IMR-90 (cell line): ENCODE results near the gene HSPE1. TPM values are rescaled to one million over a fixed set of nuclear protein-coding genes. Genes with fewer than 3 reads are reported as not detected.

Experiments
- ATAC-seq: fragments of 200-7000 bp; cut with Tn5 transposase; 2 replicates; pipeline ENCODE4 v1.9.1; 2020; ENCODE audit warnings: low read depth, mild to moderate bottlenecking, moderate library complexity
- BruUV-seq: library from RNA; stranded (reverse); fragments of 400-500 nt; replicated peaks from 2 replicates; lab custom pipeline; 2021; lab: Mats Ljungman, UMichigan
- CTCF ChIA-PET: fragments of 300-600 bp; formaldehyde crosslinking; extraction: SDS; loops from one replicate; lab custom pipeline; 2021; ENCODE audit warnings: antibody characterized with exemption; lab: Yijun Ruan, JAX
- POLR2A ChIA-PET: fragments of 300-600 bp; sonication (Branson Sonifier 250); formaldehyde crosslinking; loops from one replicate; lab custom pipeline; 2022; ENCODE audit warnings: antibody characterized with exemption; ENCODE audit not compliant: unreplicated experiment; lab: Charles Lee
- DNase-seq: peaks from one replicate; pipeline ENCODE4 v3.0.0; 2013
- H2AFZ ChIP-seq: replicated peaks from 2 replicates; pipeline ENCODE3; 2013; ENCODE audit warnings: low read length, mild to moderate bottlenecking; ENCODE audit not compliant: poor library complexity
- H2AK5ac ChIP-seq: 2 replicates; pipeline ENCODE4 v1.6.1; 2013; ENCODE audit warnings: low read depth, low read length, inconsistent platforms
- H2AK9ac ChIP-seq: replicated peaks from 2 replicates; pipeline ENCODE3; 2013; ENCODE audit warnings: mild to moderate bottlenecking, low read depth, low read length, moderate library complexity; ENCODE audit not compliant: poor library complexity
- H2BK120ac ChIP-seq: 2 replicates; pipeline ENCODE4 v1.6.1; 2013; ENCODE audit warnings: low read depth, low read length, inconsistent platforms
- H2BK15ac ChIP-seq: 3 replicates; pipeline ENCODE4 v1.6.1; 2013; ENCODE audit warnings: low read depth, low read length, inconsistent platforms
- H2BK20ac ChIP-seq: 2 replicates; pipeline ENCODE4 v1.6.1; 2013; ENCODE audit warnings: low read depth, mild to moderate bottlenecking, inconsistent platforms, low read length, moderate library complexity
- H2BK5ac ChIP-seq: 2 replicates; pipeline ENCODE4 v1.6.1; 2013; ENCODE audit warnings: mild to moderate bottlenecking, low read depth, low read length, inconsistent platforms; ENCODE audit not compliant: poor library complexity, severe bottlenecking
- H3K14ac ChIP-seq: replicated peaks from 2 replicates; pipeline ENCODE4 v1.6.1; 2013; ENCODE audit warnings: low read depth, low read length, inconsistent platforms
- H3K18ac ChIP-seq: 2 replicates; pipeline ENCODE4 v1.6.1; 2013; ENCODE audit warnings: low read depth, low read length, control low read depth
- H3K23ac ChIP-seq: 2 replicates; pipeline ENCODE4 v1.6.1; 2013; ENCODE audit warnings: low read depth, low read length, inconsistent platforms
- H3K27ac ChIP-seq: 2 replicates; pipeline ENCODE4 v1.5.1; 2013; ENCODE audit warnings: mild to moderate bottlenecking, control low read depth, low read length; ENCODE audit not compliant: insufficient read depth
- H3K27me3 ChIP-seq: 2 replicates; pipeline ENCODE4 v1.6.1; 2013; ENCODE audit warnings: low read length; ENCODE audit not compliant: control insufficient read depth, insufficient read depth
- H3K36me3 ChIP-seq: 2 replicates; pipeline ENCODE4 v1.6.1; 2013; ENCODE audit warnings: low read length, mixed read lengths; ENCODE audit not compliant: control insufficient read depth, insufficient read depth
- H3K4ac ChIP-seq: 2 replicates; pipeline ENCODE4 v1.6.1; 2013; ENCODE audit warnings: low read depth, low read length, inconsistent platforms
- H3K4me1 ChIP-seq: 2 replicates; pipeline ENCODE4 v1.6.1; 2013; ENCODE audit warnings: low read length, mixed read lengths; ENCODE audit not compliant: control insufficient read depth, insufficient read depth
- H3K4me2 ChIP-seq: 2 replicates; pipeline ENCODE4 v1.6.1; 2013; ENCODE audit warnings: low read depth, mild to moderate bottlenecking, control low read depth, low read length, moderate library complexity
- H3K4me3 ChIP-seq: 2 replicates; pipeline ENCODE4 v1.5.1; 2013; ENCODE audit warnings: low read depth, mild to moderate bottlenecking, control low read depth, low read length, moderate library complexity; ENCODE audit not compliant: insufficient read depth
- H3K56ac ChIP-seq: 2 replicates; pipeline ENCODE4 v1.6.1; 2013; ENCODE audit warnings: low read length, inconsistent platforms; ENCODE audit not compliant: insufficient read depth; ENCODE audit errors: extremely low read depth
- H3K79me1 ChIP-seq, 2 experiments: 2 replicates each; pipeline ENCODE4 v1.6.1; 2013; ENCODE audit warnings: low read length in 2 of 2, inconsistent platforms in 1 of 2, low read depth in 1 of 2
- H3K9ac ChIP-seq: 2 replicates; pipeline ENCODE4 v1.6.1; 2013; ENCODE audit warnings: low read depth, low read length, control low read depth
- H3K9me1 ChIP-seq: 2 replicates; pipeline ENCODE4 v1.6.1; 2013; ENCODE audit warnings: low read length, inconsistent platforms; ENCODE audit not compliant: insufficient read depth
- H3K9me3 ChIP-seq: 2 replicates; pipeline ENCODE4 v1.6.1; 2013; ENCODE audit warnings: low read length; ENCODE audit not compliant: control insufficient read depth, insufficient read depth
- H4K20me1 ChIP-seq: 2 replicates; pipeline ENCODE4 v1.6.1; 2013; ENCODE audit warnings: low read length, inconsistent platforms; ENCODE audit not compliant: insufficient read depth
- H4K5ac ChIP-seq: 2 replicates; pipeline ENCODE4 v1.6.1; 2013; ENCODE audit warnings: mild to moderate bottlenecking, low read depth, low read length, control low read depth
- H4K8ac ChIP-seq, 2 experiments: 2 replicates each; pipeline ENCODE4 v1.6.1; 2013; ENCODE audit warnings: low read depth in 2 of 2, low read length in 2 of 2, control low read depth in 1 of 2, inconsistent platforms in 1 of 2
- H4K91ac ChIP-seq: 2 replicates; pipeline ENCODE4 v1.6.1; 2013; ENCODE audit warnings: low read depth, low read length, inconsistent platforms; ENCODE audit not compliant: insufficient read depth
- MAFK ChIP-seq: IDR thresholded peaks from 2 replicates; pipeline ENCODE4 v1.6.1; 2012; ENCODE audit warnings: low read depth, low read length, improper control_type of control experiment
- NFE2L2 ChIP-seq: fragments of 150-350 bp; IDR thresholded peaks from 2 replicates; pipeline ENCODE4 v1.6.1; 2016; ENCODE audit warnings: low read depth, mild to moderate bottlenecking, low read length
- USF2 ChIP-seq: fragments of 150-350 bp; IDR thresholded peaks from 2 replicates; pipeline ENCODE4 v1.6.1; 2017; ENCODE audit warnings: mild to moderate bottlenecking, antibody characterized with exemption, low read length, low read depth
- WGBS, 2 experiments: methylation state at CpG; one replicate each; pipeline versions ENCODE4 v1.1.5 to v1.1.7; 2013; ENCODE audit warnings: missing lambda C conversion rate in 2 of 2; ENCODE audit not compliant: insufficient read length in 1 of 2; ENCODE audit errors: extremely low coverage in 2 of 2; 5-methylcytosine and 5-hydroxymethylcytosine counted together
- dilution Hi-C: fragments of 300-500 bp; cut with HindIII; formaldehyde crosslinking; loops from one replicate; pipeline ENCODE4 v1.14.3; 2018; ENCODE audit warnings: low sequenced_read_pairs; ENCODE audit not compliant: unreplicated experiment
- in situ Hi-C: fragments of 300-500 bp; cut with MboI; formaldehyde crosslinking; loops from 3 replicates; pipeline ENCODE4 v1.14.3; 2019; ENCODE audit warnings: low sequenced_read_pairs, inconsistent platforms, mixed read lengths
- intact Hi-C: fragments of 100-400 bp; cut with micrococcal nuclease; formaldehyde crosslinking; loops from 2 replicates; pipeline ENCODE4 v1.10.0; 2022
- polyA plus RNA-seq, 3 experiments: library from polyadenylated mRNA; depleted of rRNA; stranded (reverse); fragments of >200 nt; gene quantifications; 2 replicates each; pipeline ENCODE4 v1.2.3, GENCODE V29; 2012; ENCODE audit warnings: low replicate concordance in 1 of 3
- total RNA-seq: library from RNA; depleted of rRNA; stranded (reverse); fragments of >200 nt; gene quantifications from 2 replicates; pipeline ENCODE4 v1.2.3, GENCODE V29; 2012

Gene HSPE1
- total and polyA plus RNA-seq, 2 of the 4 experiments (the other 2 are of a cell fraction), result 13.3 to 93.6 TPM

DNA sequence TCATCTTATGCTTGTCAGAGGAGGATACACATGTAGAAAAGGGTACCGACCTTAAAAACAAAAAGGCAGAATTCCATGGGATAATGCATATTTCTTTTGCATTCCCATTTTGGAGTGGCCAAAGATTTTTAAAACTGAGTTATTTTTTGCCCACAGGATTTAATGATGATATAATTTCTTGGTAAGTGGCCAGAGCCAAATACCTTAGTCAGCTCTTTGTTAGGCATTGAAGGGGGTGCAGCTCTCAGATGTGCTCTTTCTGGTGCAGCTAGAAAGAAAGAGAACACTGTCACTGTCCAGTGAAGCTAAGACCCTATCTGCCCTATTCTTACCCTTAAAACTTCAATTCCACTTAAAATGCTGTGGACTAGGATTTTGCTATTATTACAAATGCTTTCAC lies 36.0 kb upstream of the HSPE1 start:
- Histone ChIP-seq H3K4me1 (peaks cover 2% of the 10 kb centered on the region; the same call in 1 of the 2 replicates), H2AK9ac (no peak overlapping the region), H2BK5ac (no peak overlapping the region), H3K27me3 (no peaks in the 10 kb centered on the region), H3K4me3 (no peak overlapping the region), H3K56ac (no peak overlapping the region), H3K4ac (no peak overlapping the region), H2BK120ac (no peak overlapping the region), H2AFZ (no peak overlapping the region), H4K5ac (no peak overlapping the region), H3K4me2 (no peak overlapping the region), H2BK15ac (no peak overlapping the region), H3K14ac (no peak overlapping the region), H3K9ac (no peak overlapping the region), H4K91ac (no peak overlapping the region), H3K27ac (no peak overlapping the region), H4K20me1 (peaks cover 5% of the 10 kb centered on the region), H3K79me1 (peaks cover 26 to 32% of the 10 kb centered on the region in 2 experiments), H3K9me1 (peaks cover 2% of the 10 kb centered on the region; the same call in 1 of the 2 replicates), H3K9me3 (no peaks in the 10 kb centered on the region), H4K8ac (no peak overlapping the region), H3K23ac (no peak overlapping the region), H3K36me3 (peaks cover 37% of the 10 kb centered on the region), H3K18ac (no peak overlapping the region), H2BK20ac (no peak overlapping the region), H2AK5ac (no peak overlapping the region)
- POLR2A ChIA-PET, result interaction anchor here (0.6 to 1.1 kb wide), 2 partner anchors 11 to 52 kb away, joined by 3 to 6 read pairs; partner anchors contain the start of gene COQ10B
- CTCF ChIA-PET, result interaction anchor here (0.6 kb wide), 2 partner anchors 27 to 301 kb away, joined by 3 read pairs; no protein-coding TSS in a partner anchor
- no peak for ATAC-seq
- intact Hi-C loops (no loop called here), dilution Hi-C loops (no loop called here), in situ Hi-C loops (no loop called here)
- no CpG with 5 or more reads among the region's 1 CpG for WGBS, 2 experiments
- peak; percentile 95 for TF ChIP-seq MAFK
- no peak for TF ChIP-seq USF2
- TF ChIP-seq NFE2L2, result no peak
- no TSS peak for BruUV-seq
- peak; percentile 29 for DNase-seq
